Body of pancreas (tissue), 4 donors: Measurements from ENCODE around the gene PDE2A.

Source experiments
- CTCF ChIP-seq, 7 experiments: fragments of 450-650 bp in 4 of 7; fragments of 200-600 bp in 3 of 7; sonication (generic) in 3 of 7; IDR thresholded peaks; one replicate each; pipeline ENCODE4 v1.5.1; 2016 to 2019; ENCODE audit warnings: antibody characterized with exemption in 7 of 7
- POLR2A ChIP-seq, 3 donors: fragments of 450-650 bp; IDR thresholded peaks; one replicate each; pipeline ENCODE4 v1.6.1; 2016; ENCODE audit warnings: antibody characterized with exemption in 3 of 3, mild to moderate bottlenecking in 2 of 3

GRCh38 chr11:72639502-72640375 lies 34.5 kb downstream of the PDE2A start:
- TF ChIP-seq CTCF (IDR thresholded peaks at IDR 0.05) (no peak), POLR2A (IDR thresholded peaks at IDR 0.05) (peak in 2 of 3 donors; percentile 39 to 42)
